ENCODE results near the gene GBGT1.

- TF ChIP-seq CTCF (IDR thresholded peaks at IDR 0.05) = no peak
- TF ChIP-seq POLR2A (IDR thresholded peaks at IDR 0.05) = no peak
Observed at GRCh38 chr9:133139246-133140173, 24.2 kb downstream of the GBGT1 start.
